Measurements from ENCODE around the gene SF1. TPM values are rescaled to one million over a fixed set of nuclear protein-coding genes. Genes with fewer than 3 reads are reported as not detected.

Gene SF1
- polyA plus RNA-seq, 1 of the 3 experiments (the other 2 are of a cell fraction), result 66.3 TPM

DNA sequence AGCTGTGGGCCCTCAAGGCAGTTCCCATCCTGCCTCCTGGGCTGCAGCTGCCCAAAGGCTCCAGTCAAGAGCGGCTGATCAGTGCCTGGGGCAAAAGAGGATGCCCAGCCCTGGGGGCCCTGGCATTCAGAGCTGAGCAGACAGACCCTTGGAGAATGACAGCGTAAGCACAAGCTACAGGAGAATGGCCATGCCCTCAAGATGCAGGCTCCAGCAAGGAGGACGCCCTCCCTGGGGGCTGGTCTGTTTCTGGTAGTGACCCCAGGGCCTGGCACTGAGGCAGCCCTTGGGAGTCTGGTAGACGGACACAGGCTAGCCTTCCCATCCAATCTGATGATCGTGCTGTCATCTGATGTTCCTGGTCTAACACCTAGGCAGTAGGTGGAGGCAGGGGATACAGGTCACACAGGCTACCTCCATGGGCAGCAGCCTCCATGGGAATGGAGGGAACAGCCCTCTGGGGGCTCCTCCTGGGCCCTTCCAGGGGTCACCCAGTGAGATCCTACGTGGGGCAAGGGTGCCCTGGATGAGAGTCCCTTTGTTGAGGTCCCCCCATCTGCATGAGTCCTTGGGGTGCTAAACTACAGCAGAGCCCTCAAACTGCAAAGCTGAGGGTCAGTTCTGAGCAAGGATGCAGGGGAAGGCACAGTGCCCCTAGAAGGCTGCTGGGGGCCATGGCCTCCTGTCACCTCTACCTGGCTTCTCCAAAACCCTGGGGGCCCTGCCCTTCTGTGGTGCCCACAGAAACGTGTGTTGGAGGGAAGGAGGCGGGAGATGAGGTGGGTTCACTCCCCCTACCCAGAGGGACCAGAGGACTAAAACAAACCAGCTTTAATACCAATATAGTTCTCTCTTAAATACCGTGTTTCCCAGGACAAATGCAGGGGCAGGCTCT lies 10.2 kb upstream of the SF1 start:
- TF ChIP-seq GATA2 (CRISPR knock-in tag; IDR thresholded peaks at IDR 0.05), result no peak
- TF ChIP-seq, protein P1, sequence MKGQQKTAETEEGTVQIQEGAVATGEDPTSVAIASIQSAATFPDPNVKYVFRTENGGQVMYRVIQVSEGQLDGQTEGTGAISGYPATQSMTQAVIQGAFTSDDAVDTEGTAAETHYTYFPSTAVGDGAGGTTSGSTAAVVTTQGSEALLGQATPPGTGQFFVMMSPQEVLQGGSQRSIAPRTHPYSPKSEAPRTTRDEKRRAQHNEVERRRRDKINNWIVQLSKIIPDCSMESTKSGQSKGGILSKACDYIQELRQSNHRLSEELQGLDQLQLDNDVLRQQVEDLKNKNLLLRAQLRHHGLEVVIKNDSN (IDR thresholded peaks at IDR 0.05; ENCODE audit: borderline replicate concordance, low read depth), result no peak
- TF ChIP-seq, protein P2, sequence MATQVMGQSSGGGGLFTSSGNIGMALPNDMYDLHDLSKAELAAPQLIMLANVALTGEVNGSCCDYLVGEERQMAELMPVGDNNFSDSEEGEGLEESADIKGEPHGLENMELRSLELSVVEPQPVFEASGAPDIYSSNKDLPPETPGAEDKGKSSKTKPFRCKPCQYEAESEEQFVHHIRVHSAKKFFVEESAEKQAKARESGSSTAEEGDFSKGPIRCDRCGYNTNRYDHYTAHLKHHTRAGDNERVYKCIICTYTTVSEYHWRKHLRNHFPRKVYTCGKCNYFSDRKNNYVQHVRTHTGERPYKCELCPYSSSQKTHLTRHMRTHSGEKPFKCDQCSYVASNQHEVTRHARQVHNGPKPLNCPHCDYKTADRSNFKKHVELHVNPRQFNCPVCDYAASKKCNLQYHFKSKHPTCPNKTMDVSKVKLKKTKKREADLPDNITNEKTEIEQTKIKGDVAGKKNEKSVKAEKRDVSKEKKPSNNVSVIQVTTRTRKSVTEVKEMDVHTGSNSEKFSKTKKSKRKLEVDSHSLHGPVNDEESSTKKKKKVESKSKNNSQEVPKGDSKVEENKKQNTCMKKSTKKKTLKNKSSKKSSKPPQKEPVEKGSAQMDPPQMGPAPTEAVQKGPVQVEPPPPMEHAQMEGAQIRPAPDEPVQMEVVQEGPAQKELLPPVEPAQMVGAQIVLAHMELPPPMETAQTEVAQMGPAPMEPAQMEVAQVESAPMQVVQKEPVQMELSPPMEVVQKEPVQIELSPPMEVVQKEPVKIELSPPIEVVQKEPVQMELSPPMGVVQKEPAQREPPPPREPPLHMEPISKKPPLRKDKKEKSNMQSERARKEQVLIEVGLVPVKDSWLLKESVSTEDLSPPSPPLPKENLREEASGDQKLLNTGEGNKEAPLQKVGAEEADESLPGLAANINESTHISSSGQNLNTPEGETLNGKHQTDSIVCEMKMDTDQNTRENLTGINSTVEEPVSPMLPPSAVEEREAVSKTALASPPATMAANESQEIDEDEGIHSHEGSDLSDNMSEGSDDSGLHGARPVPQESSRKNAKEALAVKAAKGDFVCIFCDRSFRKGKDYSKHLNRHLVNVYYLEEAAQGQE (IDR thresholded peaks at IDR 0.05; ENCODE audit: low read depth, low read length), result no peak
- no peak for TF ChIP-seq NRF1 (IDR thresholded peaks at IDR 0.05; ENCODE audit: low read depth, low read length)
- no peak for TF ChIP-seq IRF3 (IDR thresholded peaks at IDR 0.05; ENCODE audit: low read depth, low read length)
- TF ChIP-seq, protein P3, sequence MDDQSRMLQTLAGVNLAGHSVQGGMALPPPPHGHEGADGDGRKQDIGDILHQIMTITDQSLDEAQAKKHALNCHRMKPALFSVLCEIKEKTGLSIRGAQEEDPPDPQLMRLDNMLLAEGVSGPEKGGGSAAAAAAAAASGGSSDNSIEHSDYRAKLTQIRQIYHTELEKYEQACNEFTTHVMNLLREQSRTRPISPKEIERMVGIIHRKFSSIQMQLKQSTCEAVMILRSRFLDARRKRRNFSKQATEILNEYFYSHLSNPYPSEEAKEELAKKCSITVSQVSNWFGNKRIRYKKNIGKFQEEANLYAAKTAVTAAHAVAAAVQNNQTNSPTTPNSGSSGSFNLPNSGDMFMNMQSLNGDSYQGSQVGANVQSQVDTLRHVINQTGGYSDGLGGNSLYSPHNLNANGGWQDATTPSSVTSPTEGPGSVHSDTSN (IDR thresholded peaks at IDR 0.05), result no peak
- TF ChIP-seq NFIC (IDR thresholded peaks at IDR 0.05; ENCODE audit: borderline replicate concordance), result no peak
- TF ChIP-seq SIN3A (IDR thresholded peaks at IDR 0.05; ENCODE audit: borderline replicate concordance, low read depth, low read length), result no peak
- TF ChIP-seq FOXM1 (IDR thresholded peaks at IDR 0.05; ENCODE audit: low read depth), result no peak
- no peak for TF ChIP-seq TCF12 (IDR thresholded peaks at IDR 0.05)
- no peak for TF ChIP-seq JUND (IDR thresholded peaks at IDR 0.05)
- no peak for TF ChIP-seq RFX5 (IDR thresholded peaks at IDR 0.05; ENCODE audit: low read length)
- no peak for TF ChIP-seq SMC3 (IDR thresholded peaks at IDR 0.05; ENCODE audit: low read depth, low read length)
- no peak for TF ChIP-seq USF2 (IDR thresholded peaks at IDR 0.05; ENCODE audit: borderline replicate concordance, low read depth, low read length)
- no peak for TF ChIP-seq EP300 (IDR thresholded peaks at IDR 0.05; ENCODE audit: borderline replicate concordance in 1 of 2, low read depth in 1 of 2, low read length in 1 of 2)
- TF ChIP-seq TEAD4 (IDR thresholded peaks at IDR 0.05; ENCODE audit: borderline replicate concordance, insufficient read depth), result no peak
- TF ChIP-seq YY1 (IDR thresholded peaks at IDR 0.05; ENCODE audit: low read depth), result no peak
- Histone ChIP-seq H3K27me3 (ENCODE audit: insufficient read depth) (no peaks in the 10 kb centered on the region), H4K20me1 (ENCODE audit: insufficient read depth) (no peaks in the 10 kb centered on the region), H3K79me2 (ENCODE audit: insufficient read depth) (no peaks in the 10 kb centered on the region), H3K9me3 (no peaks in the 10 kb centered on the region), H3K27ac (ENCODE audit: low read depth in 2 of 2, low read length in 1 of 2) (no peak overlapping the region), H3K4me1 (ENCODE audit: control insufficient read depth in 1 of 2, insufficient read depth in 2 of 2, low read depth in 1 of 2, low read length in 1 of 2) (no peaks in the 10 kb centered on the region), H3F3A (replicated peaks; ENCODE audit: insufficient read depth) (peaks cover 19% of the 10 kb centered on the region), H3K9ac (no peak overlapping the region), H2AFZ (ENCODE audit: low read depth) (no peak overlapping the region), H3K4me3 (ENCODE audit: low read depth in 2 of 2, low read length in 1 of 2) (no peak overlapping the region), H3K4me2 (no peak overlapping the region), H3K9me2 (no peaks in the 10 kb centered on the region), H3K36me3 (replicated peaks in 1 of 2; ENCODE audit: control insufficient read depth in 1 of 2, insufficient read depth in 2 of 2, low read length in 1 of 2) (peaks cover 0 to 9% of the 10 kb centered on the region in 2 experiments)
- WGBS (ENCODE audit: low lambda C conversion rate), result 78% methylated on average over 5 of the region's 9 CpGs
- ChIA-PET POLR2A (interaction anchor here (0.6 kb wide), 1 partner anchor 10 kb away, joined by 3 read pairs; the partner anchor contains the start of gene SF1), CTCF (interaction anchor here (0.5 to 3.4 kb wide), 14 partner anchors 9 to 342 kb away, joined by 3 to 20 read pairs (median 4); partner anchors contain the start of genes MAP4K2 and TM7SF2)
- no peak for DNase-seq

All from SK-N-SH (cell line).